HG03135 (cell line): ENCODE measurements around the gene TRIM49.
"Not testable (repeated sequence)": the region's sequence is repeated elsewhere in the genome, so short reads cannot be mapped to it uniquely, and the experiment has no call there.

Source experiments
- ATAC-seq: cut with Tn5 transposase; IDR thresholded peaks from one replicate; pipeline ENCODE4 v1.9.1; 2021; ENCODE audit warnings: mild to moderate bottlenecking, moderate library complexity; ENCODE audit not compliant: unreplicated experiment

Gene TRIM49

GRCh38 chr11:89808475-89808874, at the start of gene TRIM49:
TRIM49 (minus strand) TSS chr11:89808575; CDS start chr11:89804469, 4,106 bp downstream.
- ATAC-seq = not testable (repeated sequence)

- not testable (repeated sequence) for ATAC-seq
These were observed 18.3 kb upstream of the TRIM49 start for GRCh38 chr11:89826694-89827093.

GRCh38 chr11:89820008-89820407, 11.6 kb upstream of the TRIM49 start:
- not testable (repeated sequence) for ATAC-seq

GRCh38 chr11:89813535-89813934, 5.2 kb upstream of the TRIM49 start:
- not testable (repeated sequence) for ATAC-seq

- not testable (repeated sequence) for ATAC-seq
These were observed 20.8 kb downstream of the TRIM49 start for GRCh38 chr11:89787506-89788063.

GRCh38 chr11:89785726-89786125, 22.6 kb downstream of the TRIM49 start:
- ATAC-seq = not testable (repeated sequence)

GRCh38 chr11:89750822-89751221, 57.6 kb downstream of the TRIM49 start:
- ATAC-seq = not testable (repeated sequence)
